GM18502 (cell line): Measurements from ENCODE around the gene GSN.
A peak's percentile ranks its signal among the peaks of the same experiment; 100 is the strongest.

Experiments
- ATAC-seq: cut with Tn5 transposase; IDR thresholded peaks from one replicate; pipeline ENCODE4 v1.9.1; 2021; ENCODE audit warnings: mild to moderate bottlenecking; ENCODE audit not compliant: unreplicated experiment, poor library complexity

GSN gene

GRCh38 chr9:121271368-121272341 lies 3.7 kb downstream of the GSN start:
- no peak for ATAC-seq

- ATAC-seq: no peak
Observed at GRCh38 chr9:121272401-121272948, 4.5 kb downstream of the GSN start.

GRCh38 chr9:121273064-121273775 lies 5.3 kb downstream of the GSN start:
- ATAC-seq: no peak

- ATAC-seq: no peak
Observed at GRCh38 chr9:121274851-121275250, 6.9 kb downstream of the GSN start.

GRCh38 chr9:121275781-121276658 lies 8.1 kb downstream of the GSN start:
- no peak for ATAC-seq

GRCh38 chr9:121277026-121277425 lies 9.1 kb downstream of the GSN start:
- no peak for ATAC-seq

- ATAC-seq: no peak
Observed at GRCh38 chr9:121277518-121278295, 9.7 kb downstream of the GSN start.

GRCh38 chr9:121278477-121279261 lies 10.7 kb downstream of the GSN start:
- peak; percentile 61 for ATAC-seq

- no peak for ATAC-seq
Observed at GRCh38 chr9:121279776-121280388, 11.9 kb downstream of the GSN start.

- ATAC-seq: no peak
Observed at GRCh38 chr9:121280715-121281613, 13.0 kb downstream of the GSN start.

GRCh38 chr9:121281614-121282276 lies 13.8 kb downstream of the GSN start:
- no peak for ATAC-seq

- ATAC-seq: no peak
Observed at GRCh38 chr9:121282277-121283079, 14.5 kb downstream of the GSN start.

GRCh38 chr9:121283080-121283398 lies 15.1 kb downstream of the GSN start:
- ATAC-seq: no peak

- ATAC-seq: no peak
Observed at GRCh38 chr9:121283856-121284732, 16.1 kb downstream of the GSN start.
